ENCODE results near the gene KRT2.

The KRT2 gene

GRCh38 chr12:52663420-52663819, 11.4 kb upstream of the KRT2 start:
- no peak for DNase-seq (ENCODE audit: low spot score)

GRCh38 chr12:52662918-52663229, 10.9 kb upstream of the KRT2 start:
- DNase-seq (ENCODE audit: low spot score): no peak

GRCh38 chr12:52662093-52662917, 10.3 kb upstream of the KRT2 start:
- no peak for DNase-seq (ENCODE audit: low spot score)

- no peak for DNase-seq (ENCODE audit: low spot score)
Observed at GRCh38 chr12:52661668-52662067, 9.7 kb upstream of the KRT2 start.

GRCh38 chr12:52660934-52661499, 9.0 kb upstream of the KRT2 start:
- no peak for DNase-seq (ENCODE audit: low spot score)

- DNase-seq (ENCODE audit: low spot score): no peak
Observed at GRCh38 chr12:52659951-52660350, 7.9 kb upstream of the KRT2 start.

- no peak for DNase-seq (ENCODE audit: low spot score)
Observed at GRCh38 chr12:52659395-52659794, 7.4 kb upstream of the KRT2 start.

GRCh38 chr12:52658196-52658595, 6.2 kb upstream of the KRT2 start:
- no peak for DNase-seq (ENCODE audit: low spot score)

GRCh38 chr12:52657250-52657902, 5.4 kb upstream of the KRT2 start:
- DNase-seq (ENCODE audit: low spot score): no peak

GRCh38 chr12:52656616-52657015, 4.6 kb upstream of the KRT2 start:
- DNase-seq (ENCODE audit: low spot score): no peak

GRCh38 chr12:52655720-52656124, 3.7 kb upstream of the KRT2 start:
- DNase-seq (ENCODE audit: low spot score): no peak

- DNase-seq (ENCODE audit: low spot score): no peak
Observed at GRCh38 chr12:52655251-52655650, 3.2 kb upstream of the KRT2 start.

- DNase-seq (ENCODE audit: low spot score): peak; percentile 16
Observed at GRCh38 chr12:52650520-52651081, 1.4 kb downstream of the KRT2 start.

GRCh38 chr12:52649066-52649465, 2.9 kb downstream of the KRT2 start:
- no peak for DNase-seq (ENCODE audit: low spot score)

GRCh38 chr12:52648012-52648550, 3.9 kb downstream of the KRT2 start:
- DNase-seq (ENCODE audit: low spot score): no peak

GRCh38 chr12:52647601-52648000, 4.4 kb downstream of the KRT2 start:
- DNase-seq (ENCODE audit: low spot score): no peak

- DNase-seq (ENCODE audit: low spot score): no peak
Observed at GRCh38 chr12:52646613-52647012, 5.4 kb downstream of the KRT2 start.

GRCh38 chr12:52645982-52646381, 6.0 kb downstream of the KRT2 start:
- DNase-seq (ENCODE audit: low spot score): no peak

- no peak for DNase-seq (ENCODE audit: low spot score)
Observed at GRCh38 chr12:52645120-52645761, 6.8 kb downstream of the KRT2 start.

GRCh38 chr12:52644078-52644415, 8.0 kb downstream of the KRT2 start:
- no peak for DNase-seq (ENCODE audit: low spot score)

- DNase-seq (ENCODE audit: low spot score): no peak
Observed at GRCh38 chr12:52643233-52644077, 8.6 kb downstream of the KRT2 start.

- no peak for DNase-seq (ENCODE audit: low spot score)
Observed at GRCh38 chr12:52641468-52641867, 10.5 kb downstream of the KRT2 start.

Measured in hepatic stellate cell (primary cell).